Endothelial cell of umbilical vein (primary cell): ENCODE measurements around the gene ARHGAP10. TPM values are rescaled to one million over a fixed set of nuclear protein-coding genes. Genes with fewer than 3 reads are reported as not detected.

Source experiments
- BruUV-seq: library from RNA; stranded (reverse); fragments of 400-500 nt; replicated peaks from 2 replicates; lab custom pipeline; 2021; lab: Mats Ljungman, UMichigan
- CTCF ChIA-PET: fragments of 300-600, 350-600 bp; sonication (Branson Sonifier 250); formaldehyde crosslinking; loops from one replicate; lab custom pipeline; 2021; ENCODE audit warnings: antibody characterized with exemption, inconsistent platforms; lab: Charles Lee
- POLR2A ChIA-PET: fragments of 300-600, 350-600 bp; sonication (Branson Sonifier 250); formaldehyde crosslinking; loops from one replicate; lab custom pipeline; 2021; ENCODE audit warnings: antibody characterized with exemption, inconsistent platforms; lab: Charles Lee
- DNase-seq: peaks from one replicate; pipeline ENCODE4 v3.0.0-alpha.2; 2011; ENCODE audit warnings: low read depth, low spot score
- FAIRE-seq: peaks from 2 replicates; lab custom pipeline; 2011; peaks lifted over from hg19 to GRCh38; lab: Jason Lieb, UNC
- H2AFZ ChIP-seq: 2 replicates; pipeline ENCODE4 v1.6.0; 2012; ENCODE audit warnings: low read depth, low read length, control low read depth, inconsistent platforms
- H3K27ac ChIP-seq: 2 replicates; pipeline ENCODE4 v1.5.1; 2011; ENCODE audit warnings: low read depth, mild to moderate bottlenecking, control low read depth, low read length, moderate library complexity; ENCODE audit not compliant: insufficient read depth
- H3K27me3 ChIP-seq, 2 experiments: 2 replicates each; pipeline versions ENCODE4 v1.6.0 to v1.6.1; 2011; ENCODE audit warnings: low read length in 2 of 2, mixed read lengths in 1 of 2; ENCODE audit not compliant: control insufficient read depth in 2 of 2, insufficient read depth in 2 of 2
- H3K36me3 ChIP-seq, 2 experiments: 2 replicates in 1 of 2; 3 replicates in 1 of 2; pipeline ENCODE4 v1.5.1; 2011; ENCODE audit warnings: low read length in 2 of 2, mild to moderate bottlenecking in 1 of 2, moderate library complexity in 1 of 2; ENCODE audit not compliant: control insufficient read depth in 2 of 2, insufficient read depth in 2 of 2; ENCODE audit errors: extremely low read depth in 1 of 2
- H3K4me1 ChIP-seq: 3 replicates; pipeline ENCODE4 v1.5.1; 2011; ENCODE audit warnings: mild to moderate bottlenecking, low read length; ENCODE audit not compliant: control insufficient read depth, insufficient read depth; ENCODE audit errors: extremely low read depth
- H3K4me2 ChIP-seq: 2 replicates; pipeline ENCODE4 v1.6.1; 2011; ENCODE audit warnings: low read length, control low read depth, mixed read lengths; ENCODE audit not compliant: insufficient read depth
- H3K4me3 ChIP-seq, 3 experiments: fragments of 200-600 bp in 1 of 3; sonication (generic), shearing (Covaris generic) in 1 of 3; replicated peaks in 1 of 3; 2 replicates each; pipeline ENCODE4 v1.5.1; 2011 to 2016; ENCODE audit warnings: control low read depth in 3 of 3, low read length in 3 of 3, mild to moderate bottlenecking in 2 of 3, inconsistent platforms in 1 of 3, low read depth in 1 of 3, moderate library complexity in 1 of 3; ENCODE audit not compliant: insufficient read depth in 1 of 3
- H3K79me2 ChIP-seq: 2 replicates; pipeline ENCODE4 v1.6.0; 2012; ENCODE audit warnings: low read length, inconsistent platforms; ENCODE audit not compliant: control insufficient read depth, insufficient read depth
- H3K9ac ChIP-seq: replicated peaks from 2 replicates; pipeline ENCODE3; 2011; ENCODE audit warnings: low read length, control low read depth; ENCODE audit not compliant: insufficient read depth; ENCODE audit errors: extremely low read depth
- H3K9me1 ChIP-seq: replicated peaks from 3 replicates; pipeline ENCODE4 v1.6.0; 2011; ENCODE audit warnings: mild to moderate bottlenecking, low read length; ENCODE audit not compliant: control insufficient read depth, insufficient read depth; ENCODE audit errors: extremely low read depth
- H3K9me3 ChIP-seq: replicated peaks from 2 replicates; pipeline ENCODE4 v1.5.1; 2012; ENCODE audit warnings: low read length, inconsistent platforms; ENCODE audit not compliant: control insufficient read depth, insufficient read depth
- H4K20me1 ChIP-seq: replicated peaks from 2 replicates; pipeline ENCODE3; 2011; ENCODE audit warnings: mild to moderate bottlenecking, low read length; ENCODE audit not compliant: control insufficient read depth, insufficient read depth; ENCODE audit errors: extremely low read depth
- EZH2 ChIP-seq: IDR thresholded peaks from 2 replicates; pipeline ENCODE4 v1.6.1; 2012; ENCODE audit warnings: borderline replicate concordance, low read depth, mild to moderate bottlenecking, moderate library complexity, low read length, inconsistent platforms; ENCODE audit not compliant: severe bottlenecking
- FOS ChIP-seq: IDR thresholded peaks from 2 replicates; pipeline ENCODE4 v1.6.1; 2011; ENCODE audit warnings: mild to moderate bottlenecking, low read length, moderate library complexity, borderline replicate concordance; ENCODE audit not compliant: insufficient read depth
- GATA2 ChIP-seq: IDR thresholded peaks from 2 replicates; pipeline ENCODE4 v1.7.0; 2011; ENCODE audit warnings: low read depth, mild to moderate bottlenecking, moderate library complexity, mixed read lengths, low read length; ENCODE audit not compliant: insufficient read length, insufficient read depth
- JUN ChIP-seq: IDR thresholded peaks from 2 replicates; pipeline ENCODE4 v1.6.1; 2011; ENCODE audit warnings: borderline replicate concordance, low read depth; ENCODE audit not compliant: insufficient read length, insufficient read depth
- MAX ChIP-seq: IDR thresholded peaks from 2 replicates; pipeline ENCODE4 v1.6.1; 2011; ENCODE audit not compliant: insufficient read depth, insufficient read length
- MYC ChIP-seq: IDR thresholded peaks from one replicate; pipeline ENCODE4 v1.6.1; 2011; ENCODE audit warnings: mild to moderate bottlenecking, low read depth, low read length
- POLR2A ChIP-seq: IDR thresholded peaks from 2 replicates; pipeline ENCODE4 v1.6.1; 2012; ENCODE audit warnings: low read depth, mild to moderate bottlenecking, control low read depth, low read length
- POLR2AphosphoS5 ChIP-seq: IDR thresholded peaks from 2 replicates; pipeline ENCODE4 v1.6.1; 2012; ENCODE audit warnings: low read depth, mild to moderate bottlenecking, control low read depth, low read length, moderate library complexity; ENCODE audit not compliant: insufficient read depth
- dilution Hi-C: fragments of 300-500 bp; cut with MboI; formaldehyde crosslinking; loops from one replicate; pipeline ENCODE4 v1.15.0; 2019; ENCODE audit warnings: low sequenced_read_pairs; ENCODE audit not compliant: extremely low pct_ligation_motif_present
- intact Hi-C: fragments of 100-400 bp; cut with micrococcal nuclease; formaldehyde crosslinking; loops from one replicate; pipeline ENCODE4 v1.10.0; 2022
- polyA plus RNA-seq, 4 experiments: library from polyadenylated mRNA; depleted of rRNA in 3 of 4; stranded (reverse) in 3 of 4; unstranded in 1 of 4; fragments of >200 nt; gene quantifications; 2 replicates each; pipeline versions ENCODE4 v1.2.1 to v1.2.3, GENCODE V29; 2011 to 2012; ENCODE audit warnings: missing spikeins in 1 of 4
- total RNA-seq: library from RNA; stranded (reverse); gene quantifications from 2 replicates; pipeline ENCODE4 v1.2.3, GENCODE V29; 2021
- TF ChIP-seq, protein P1 (sequence below), 2 donors: IDR thresholded peaks; 1 replicate in 1 of 2; 2 replicates in 1 of 2; pipeline ENCODE4 v1.5.1; 2011; ENCODE audit warnings: low read length in 2 of 2, mild to moderate bottlenecking in 2 of 2, moderate library complexity in 2 of 2, control low read depth in 1 of 2, inconsistent platforms in 1 of 2, low read depth in 1 of 2; ENCODE audit not compliant: insufficient read depth in 1 of 2; ENCODE audit errors: extremely low read depth in 1 of 2

The ARHGAP10 gene
- total and polyA plus RNA-seq, 2 donors (not counting 3 experiments of a cell fraction or from before 2014, with no cell fraction given), result 20.4 to 36.7 TPM

- dilution Hi-C loops, result no loop called here
- TF ChIP-seq MAX (no peak), GATA2 (no peak)
- FAIRE-seq (no peak), DNase-seq (no peak)
- Histone ChIP-seq H3K27me3 (no peaks in the 10 kb centered on the region), H3K4me1 (no peaks in the 10 kb centered on the region), H3K79me2 (peaks cover 30% of the 10 kb centered on the region), H3K4me2 (no peak overlapping the region), H3K36me3 (no peaks in the 10 kb centered on the region), H2AFZ (no peak overlapping the region), H4K20me1 (no peaks in the 10 kb centered on the region), H3K9me3 (no peaks in the 10 kb centered on the region), H3K4me3 (no peak overlapping the region), H3K9ac (no peak overlapping the region), H3K9me1 (no peaks in the 10 kb centered on the region), H3K27ac (no peak overlapping the region)
- BruUV-seq, result no TSS peak
- intact Hi-C loops, result no loop called here
- CTCF ChIA-PET, result interaction anchor here (1.7 kb wide), 1 partner anchor 107 kb away, joined by 6 read pairs; no protein-coding TSS in a partner anchor
- POLR2A ChIA-PET, result no interaction called here
These were observed 28.3 kb downstream of the ARHGAP10 start for GRCh38 chr4:147760176-147760575.

GRCh38 chr4:147760695-147761094 lies 28.8 kb downstream of the ARHGAP10 start:
- POLR2A ChIA-PET, result no interaction called here
- no peak overlapping the region for H3K9ac ChIP-seq
- intact Hi-C loops, result no loop called here
- no peaks in the 10 kb centered on the region for H3K36me3 ChIP-seq
- DNase-seq, result no peak
- H4K20me1 ChIP-seq, result no peaks in the 10 kb centered on the region
- no peak overlapping the region for H2AFZ ChIP-seq
- no peaks in the 10 kb centered on the region for H3K9me1 ChIP-seq
- H3K4me3 ChIP-seq, result no peak overlapping the region
- dilution Hi-C loops, result no loop called here
- H3K9me3 ChIP-seq, result no peaks in the 10 kb centered on the region
- H3K4me1 ChIP-seq, result no peaks in the 10 kb centered on the region
- TF ChIP-seq JUN (no peak), POLR2A (no peak), MAX (no peak), GATA2 (no peak), POLR2AphosphoS5 (no peak), MYC (no peak), FOS (no peak), EZH2 (no peak)
- TF ChIP-seq, protein P1, sequence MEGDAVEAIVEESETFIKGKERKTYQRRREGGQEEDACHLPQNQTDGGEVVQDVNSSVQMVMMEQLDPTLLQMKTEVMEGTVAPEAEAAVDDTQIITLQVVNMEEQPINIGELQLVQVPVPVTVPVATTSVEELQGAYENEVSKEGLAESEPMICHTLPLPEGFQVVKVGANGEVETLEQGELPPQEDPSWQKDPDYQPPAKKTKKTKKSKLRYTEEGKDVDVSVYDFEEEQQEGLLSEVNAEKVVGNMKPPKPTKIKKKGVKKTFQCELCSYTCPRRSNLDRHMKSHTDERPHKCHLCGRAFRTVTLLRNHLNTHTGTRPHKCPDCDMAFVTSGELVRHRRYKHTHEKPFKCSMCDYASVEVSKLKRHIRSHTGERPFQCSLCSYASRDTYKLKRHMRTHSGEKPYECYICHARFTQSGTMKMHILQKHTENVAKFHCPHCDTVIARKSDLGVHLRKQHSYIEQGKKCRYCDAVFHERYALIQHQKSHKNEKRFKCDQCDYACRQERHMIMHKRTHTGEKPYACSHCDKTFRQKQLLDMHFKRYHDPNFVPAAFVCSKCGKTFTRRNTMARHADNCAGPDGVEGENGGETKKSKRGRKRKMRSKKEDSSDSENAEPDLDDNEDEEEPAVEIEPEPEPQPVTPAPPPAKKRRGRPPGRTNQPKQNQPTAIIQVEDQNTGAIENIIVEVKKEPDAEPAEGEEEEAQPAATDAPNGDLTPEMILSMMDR (IDR thresholded peaks at IDR 0.05; ENCODE audit: extremely low read depth in 1 of 2, insufficient read depth in 1 of 2, low read depth in 1 of 2, low read length in 2 of 2), result no peak
- FAIRE-seq, result no peak
- H3K27ac ChIP-seq, result no peak overlapping the region
- peaks cover 25% of the 10 kb centered on the region for H3K79me2 ChIP-seq
- H3K4me2 ChIP-seq, result no peak overlapping the region
- H3K27me3 ChIP-seq, result no peaks in the 10 kb centered on the region
- CTCF ChIA-PET, result interaction anchor here (1.7 kb wide), 1 partner anchor 106 kb away, joined by 6 read pairs; no protein-coding TSS in a partner anchor
- BruUV-seq, result no TSS peak
